Measurements from ENCODE around the gene AHNAK2. TPM values are rescaled to one million over a fixed set of nuclear protein-coding genes. Genes with fewer than 3 reads are reported as not detected.

The AHNAK2 gene
- total and polyA plus RNA-seq, 2 experiments from 2014 or later: 38.3 to 58.0 TPM

- Histone ChIP-seq H2AFZ (no peak overlapping the region), H3K36me3 (ENCODE audit: low read depth) (no peaks in the 10 kb centered on the region), H3K4me3 (no peak overlapping the region), H3K4me1 (ENCODE audit: insufficient read depth) (no peaks in the 10 kb centered on the region), H3K9ac (no peak overlapping the region), H3K4me2 (ENCODE audit: unreplicated experiment) (no peak overlapping the region), H3K27ac (no peak overlapping the region), H3K9me3 (ENCODE audit: low read depth) (no peaks in the 10 kb centered on the region), H3F3A (ENCODE audit: insufficient read depth) (0 out of 2 replicates have a peak, but pooled peaks cover 8% of the 10 kb centered on the region), H3K9me2 (ENCODE audit: insufficient read depth) (no peaks in the 10 kb centered on the region), H3K79me2 (ENCODE audit: insufficient read depth) (no peaks in the 10 kb centered on the region), H4K20me1 (ENCODE audit: insufficient read depth) (no peaks in the 10 kb centered on the region), H3K27me3 (replicated peaks; ENCODE audit: insufficient read depth) (no peaks in the 10 kb centered on the region)
- DNase-seq: no peak
- WGBS, 2 experiments (ENCODE audit: low coverage in 1 of 2, low lambda C conversion rate in 2 of 2, missing lambda C conversion rate in 2 of 2): 32 to 34% methylated on average over 2 of the region's 2 CpGs
- in situ Hi-C loops (cut with MboI): no loop called here
- TF ChIP-seq EZH2phosphoT487 (IDR thresholded peaks at IDR 0.05; ENCODE audit: insufficient read depth, low read depth) (no peak), EZH2 (IDR thresholded peaks at IDR 0.05; ENCODE audit: insufficient read depth, poor library complexity, severe bottlenecking) (no peak)
Observed at GRCh38 chr14:104938436-104938835, 39.7 kb downstream of the AHNAK2 start.

- Histone ChIP-seq H3K9ac (no peak overlapping the region), H3F3A (ENCODE audit: insufficient read depth) (0 out of 2 replicates have a peak, but pooled peaks cover 8% of the 10 kb centered on the region), H3K79me2 (ENCODE audit: insufficient read depth) (no peaks in the 10 kb centered on the region), H2AFZ (no peak overlapping the region), H3K4me3 (no peak overlapping the region), H3K27ac (no peak overlapping the region), H3K9me2 (ENCODE audit: insufficient read depth) (no peaks in the 10 kb centered on the region), H3K9me3 (ENCODE audit: low read depth) (no peaks in the 10 kb centered on the region), H3K4me1 (ENCODE audit: insufficient read depth) (no peaks in the 10 kb centered on the region), H3K36me3 (ENCODE audit: low read depth) (no peaks in the 10 kb centered on the region), H3K4me2 (ENCODE audit: unreplicated experiment) (no peak overlapping the region), H3K27me3 (replicated peaks; ENCODE audit: insufficient read depth) (no peaks in the 10 kb centered on the region), H4K20me1 (ENCODE audit: insufficient read depth) (no peaks in the 10 kb centered on the region)
- TF ChIP-seq EZH2 (IDR thresholded peaks at IDR 0.05; ENCODE audit: insufficient read depth, poor library complexity, severe bottlenecking) (no peak), EZH2phosphoT487 (IDR thresholded peaks at IDR 0.05; ENCODE audit: insufficient read depth, low read depth) (no peak)
- no peak for DNase-seq
- 83 to 86% methylated on average over 11 of the region's 11 CpGs for WGBS, 2 experiments (ENCODE audit: low coverage in 1 of 2, low lambda C conversion rate in 2 of 2, missing lambda C conversion rate in 2 of 2)
- in situ Hi-C loops (cut with MboI): no loop called here
Observed at GRCh38 chr14:104937694-104938365, 40.3 kb downstream of the AHNAK2 start.

- H3K4me2 ChIP-seq (ENCODE audit: unreplicated experiment): no peak overlapping the region
- H4K20me1 ChIP-seq (ENCODE audit: insufficient read depth): no peaks in the 10 kb centered on the region
- H3K9me3 ChIP-seq (ENCODE audit: low read depth): no peaks in the 10 kb centered on the region
- no peak overlapping the region for H3K9ac ChIP-seq
- no peak overlapping the region for H3K27ac ChIP-seq
- no peaks in the 10 kb centered on the region for H3K27me3 ChIP-seq (replicated peaks; ENCODE audit: insufficient read depth)
- H3K4me3 ChIP-seq: no peak overlapping the region
- no peaks in the 10 kb centered on the region for H3K4me1 ChIP-seq (ENCODE audit: insufficient read depth)
- TF ChIP-seq EZH2phosphoT487 (IDR thresholded peaks at IDR 0.05; ENCODE audit: insufficient read depth, low read depth) (no peak), EZH2 (IDR thresholded peaks at IDR 0.05; ENCODE audit: insufficient read depth, poor library complexity, severe bottlenecking) (no peak)
- no peak overlapping the region for H2AFZ ChIP-seq
- H3K9me2 ChIP-seq (ENCODE audit: insufficient read depth): no peaks in the 10 kb centered on the region
- 86 to 90% methylated on average over 4 of the region's 4 CpGs for WGBS, 2 experiments (ENCODE audit: low coverage in 1 of 2, low lambda C conversion rate in 2 of 2, missing lambda C conversion rate in 2 of 2)
- in situ Hi-C loops (cut with MboI): no loop called here
- DNase-seq: no peak
- H3K79me2 ChIP-seq (ENCODE audit: insufficient read depth): no peaks in the 10 kb centered on the region
- H3F3A ChIP-seq (ENCODE audit: insufficient read depth): 0 out of 2 replicates have a peak, but pooled peaks cover 8% of the 10 kb centered on the region
- no peaks in the 10 kb centered on the region for H3K36me3 ChIP-seq (ENCODE audit: low read depth)
Observed at GRCh38 chr14:104937161-104937560, 41.0 kb downstream of the AHNAK2 start.

- Histone ChIP-seq H4K20me1 (ENCODE audit: insufficient read depth) (no peaks in the 10 kb centered on the region), H3K4me3 (no peak overlapping the region), H2AFZ (no peak overlapping the region), H3K9me2 (ENCODE audit: insufficient read depth) (no peaks in the 10 kb centered on the region), H3K9ac (no peak overlapping the region), H3K4me2 (ENCODE audit: unreplicated experiment) (no peak overlapping the region), H3K36me3 (ENCODE audit: low read depth) (no peaks in the 10 kb centered on the region), H3F3A (ENCODE audit: insufficient read depth) (0 out of 2 replicates have a peak, but pooled peaks cover 8% of the 10 kb centered on the region), H3K4me1 (ENCODE audit: insufficient read depth) (no peaks in the 10 kb centered on the region), H3K27ac (no peak overlapping the region), H3K9me3 (ENCODE audit: low read depth) (no peaks in the 10 kb centered on the region), H3K27me3 (replicated peaks; ENCODE audit: insufficient read depth) (no peaks in the 10 kb centered on the region), H3K79me2 (ENCODE audit: insufficient read depth) (no peaks in the 10 kb centered on the region)
- DNase-seq: no peak
- in situ Hi-C loops (cut with MboI): no loop called here
- 69 to 76% methylated on average over 10 of the region's 10 CpGs for WGBS, 2 experiments (ENCODE audit: low coverage in 1 of 2, low lambda C conversion rate in 2 of 2, missing lambda C conversion rate in 2 of 2)
- no peak for TF ChIP-seq EZH2 (IDR thresholded peaks at IDR 0.05; ENCODE audit: insufficient read depth, poor library complexity, severe bottlenecking)
- TF ChIP-seq EZH2phosphoT487 (IDR thresholded peaks at IDR 0.05; ENCODE audit: insufficient read depth, low read depth): no peak
Observed at GRCh38 chr14:104936361-104937155, 41.6 kb downstream of the AHNAK2 start.
